Measurements from ENCODE around the gene OCEL1. TPM values are rescaled to one million over a fixed set of nuclear protein-coding genes. Genes with fewer than 3 reads are reported as not detected.
A peak's percentile ranks its signal among the peaks of the same experiment; 100 is the strongest.

OCEL1 gene
- total RNA-seq, 5 donors from 2014 or later (not counting 1 experiment from before 2014, with no cell fraction given): 21.5 to 33.3 (median 23.0) TPM

DNA sequence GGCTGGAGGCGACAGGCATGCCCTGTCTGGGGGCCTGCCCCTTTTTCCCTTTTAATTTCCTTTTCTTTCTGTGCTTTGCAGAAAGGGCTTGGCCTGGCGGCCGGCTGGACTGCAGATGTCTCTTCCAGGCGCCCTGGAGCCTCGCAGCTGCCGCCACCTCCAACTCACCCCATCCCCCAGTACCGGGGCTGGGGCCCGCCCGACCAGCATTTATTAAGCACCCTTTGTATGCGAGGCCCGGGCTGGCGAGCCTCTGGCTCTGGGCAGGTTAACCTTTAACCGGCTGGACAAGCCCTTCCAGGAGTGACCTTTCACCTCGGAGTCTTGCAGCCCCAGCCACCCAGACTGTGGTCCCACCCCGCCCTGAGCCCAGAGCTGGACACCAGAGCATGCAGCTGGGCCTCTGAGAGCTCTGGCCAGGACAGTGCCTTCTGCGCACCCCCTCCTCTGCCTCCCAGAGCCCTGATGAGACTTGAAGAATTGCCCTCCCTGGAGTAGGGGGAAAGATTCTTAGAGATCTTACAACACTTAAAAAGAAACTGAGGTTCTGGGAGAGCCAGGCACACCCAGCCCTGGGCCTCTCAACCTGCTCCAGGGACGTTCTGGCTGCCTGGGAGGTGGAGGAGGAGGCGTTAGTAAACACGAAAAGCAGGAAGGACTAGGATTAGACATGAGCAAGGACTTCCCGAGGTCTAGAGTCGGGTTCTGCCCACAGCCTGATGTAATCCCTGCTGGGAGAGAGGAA lies 20.8 kb downstream of the OCEL1 start:
- ATAC-seq (replicated peaks in 1 of 4): no peak
- Mint-ChIP-seq H3K9me3 (no peaks in the 10 kb centered on the region), H3K36me3 (no peaks in the 10 kb centered on the region), H3K27me3 (peaks cover 5 to 7% of the 10 kb centered on the region in 2 donors), H3K27ac (peak overlapping the region in 1 of 2 donors; percentile 66), H3K4me1 (peaks cover 0 to 16% (median 6%) of the 10 kb centered on the region in 3 donors), H3K4me3 (peak overlapping the region; percentile 45 to 86 (median 82))
- H3K4me3 ChIP-seq (ENCODE audit: control insufficient read depth in 1 of 2, extremely low read depth in 1 of 2, low read length in 1 of 2): peak overlapping the region; percentile 68 to 69
- H3K9me3 ChIP-seq: no peaks in the 10 kb centered on the region
- H3K36me3 ChIP-seq (ENCODE audit: control insufficient read depth in 2 of 2, extremely low read depth in 1 of 2, insufficient read depth in 1 of 2, low read length in 1 of 2): no peaks in the 10 kb centered on the region
- peaks cover 0 to 23% of the 10 kb centered on the region in 2 experiments for H3K27me3 ChIP-seq (replicated peaks in 1 of 2; ENCODE audit: control insufficient read depth in 2 of 2, extremely low read depth in 1 of 2, insufficient read depth in 2 of 2, low read length in 1 of 2)
- 43% methylated on average over 17 of the region's 21 CpGs for WGBS (ENCODE audit: insufficient coverage)
- ChIA-PET CTCF (interaction anchor here in 1 of 2 donors (0.6 kb wide), 1 partner anchor 339 kb away, joined by 4 read pairs; no protein-coding TSS in a partner anchor), POLR2A (no interaction called here)
- DNase-seq: no peak
- no peak overlapping the region for H3K27ac ChIP-seq (ENCODE audit: low read length)
- peaks cover 0 to 19% of the 10 kb centered on the region in 2 experiments for H3K4me1 ChIP-seq (ENCODE audit: control insufficient read depth in 1 of 2, extremely low read depth in 1 of 2, insufficient read depth in 2 of 2, low read length in 2 of 2)

DNA sequence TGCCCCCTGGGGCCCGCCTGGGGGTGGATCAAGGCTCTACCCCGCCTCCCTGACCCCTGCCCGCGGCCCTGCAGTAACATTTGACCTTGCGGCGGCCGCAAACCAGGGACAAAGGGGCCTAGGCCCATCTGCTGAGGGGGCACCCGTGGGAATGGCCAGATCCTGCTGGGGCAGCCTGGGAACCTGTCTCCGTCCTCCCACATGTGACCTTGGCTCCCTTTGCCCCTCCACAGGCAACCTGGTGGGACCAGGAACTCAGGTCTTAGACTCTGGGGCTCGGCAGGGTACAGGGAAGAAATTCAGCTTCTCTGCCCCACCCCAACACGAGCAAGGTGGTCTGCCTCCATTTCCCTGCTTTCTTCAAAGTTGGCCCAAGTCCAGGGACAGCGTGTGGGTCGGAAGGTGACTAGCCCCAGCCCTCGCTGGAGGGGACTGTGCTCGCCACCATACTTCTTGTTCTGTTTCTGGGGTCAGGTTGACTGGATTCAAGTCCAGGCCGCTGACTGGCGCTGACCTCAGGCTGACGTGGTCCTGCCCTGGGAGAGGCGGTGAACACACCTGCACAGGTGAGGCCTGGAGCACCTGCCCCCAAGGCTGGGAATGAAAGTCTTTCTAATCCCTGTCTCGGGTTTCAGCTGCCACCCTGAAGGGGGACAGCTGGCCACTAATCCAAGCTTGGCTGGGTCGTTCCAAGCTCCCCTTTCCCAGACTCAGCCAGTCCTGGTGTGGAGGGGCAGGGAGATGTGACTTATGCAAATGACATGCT lies 22.2 kb downstream of the OCEL1 start:
- no peak overlapping the region for H3K4me3 ChIP-seq (ENCODE audit: control insufficient read depth in 1 of 2, extremely low read depth in 1 of 2, low read length in 1 of 2)
- Mint-ChIP-seq H3K4me3 (peak overlapping the region; percentile 9 to 21 (median 14)), H3K9me3 (no peaks in the 10 kb centered on the region), H3K36me3 (no peaks in the 10 kb centered on the region), H3K4me1 (peaks cover 0 to 16% (median 4%) of the 10 kb centered on the region in 3 donors), H3K27ac (no peak overlapping the region), H3K27me3 (peaks cover 5 to 7% of the 10 kb centered on the region in 2 donors)
- ATAC-seq (replicated peaks in 1 of 4) (no peak), DNase-seq (no peak)
- ChIA-PET CTCF (interaction anchor here in 1 of 2 donors (0.7 kb wide), 1 partner anchor 169 kb away, joined by 3 read pairs; no protein-coding TSS in a partner anchor), POLR2A (interaction anchor here in 1 of 2 donors (0.6 kb wide), 1 partner anchor 19 kb away, joined by 3 read pairs; the partner anchor contains the start of gene BABAM1)
- peaks cover 0 to 23% of the 10 kb centered on the region in 2 experiments for H3K27me3 ChIP-seq (replicated peaks in 1 of 2; ENCODE audit: control insufficient read depth in 2 of 2, extremely low read depth in 1 of 2, insufficient read depth in 2 of 2, low read length in 1 of 2)
- H3K4me1 ChIP-seq (ENCODE audit: control insufficient read depth in 1 of 2, extremely low read depth in 1 of 2, insufficient read depth in 2 of 2, low read length in 2 of 2): peaks cover 0 to 19% of the 10 kb centered on the region in 2 experiments
- no peaks in the 10 kb centered on the region for H3K36me3 ChIP-seq (ENCODE audit: control insufficient read depth in 2 of 2, extremely low read depth in 1 of 2, insufficient read depth in 1 of 2, low read length in 1 of 2)
- whole genome bisulfite sequencing (ENCODE audit: insufficient coverage): 87% methylated on average over 18 of the region's 21 CpGs
- no peak overlapping the region for H3K27ac ChIP-seq (ENCODE audit: low read length)
- no peaks in the 10 kb centered on the region for H3K9me3 ChIP-seq

DNA sequence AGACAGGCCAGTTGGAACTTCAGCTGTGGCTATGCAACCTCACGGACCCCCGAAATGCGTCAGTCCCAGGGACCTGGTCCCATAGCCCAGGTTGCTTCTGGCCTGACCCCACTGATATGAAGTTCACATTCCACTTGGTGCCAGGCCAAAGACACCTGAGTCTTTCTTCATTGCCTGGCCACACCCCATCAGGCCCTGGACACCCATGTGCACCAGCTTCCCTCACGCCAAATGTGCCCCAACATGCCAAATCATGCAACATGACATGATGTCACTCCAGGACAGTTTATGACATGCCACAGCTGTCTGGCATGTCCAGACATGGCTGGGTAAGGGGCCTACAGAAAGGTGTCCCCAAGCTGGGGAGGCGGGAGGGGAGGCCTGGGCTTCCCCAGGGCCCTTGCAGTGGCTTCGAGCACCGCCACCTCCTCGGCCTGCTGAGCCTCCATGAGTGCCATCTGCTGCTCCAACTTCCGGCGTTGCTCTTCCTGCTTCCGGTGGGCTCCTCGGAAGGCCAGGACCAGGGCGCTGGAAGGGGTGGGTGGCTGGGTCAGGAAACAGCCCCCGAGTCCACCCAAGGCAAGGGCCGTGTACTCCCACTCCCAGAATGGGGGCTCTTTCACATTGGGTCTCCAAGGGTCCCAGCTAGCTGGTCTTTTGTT lies 24.0 kb downstream of the OCEL1 start:
- Mint-ChIP-seq H3K36me3 (no peaks in the 10 kb centered on the region), H3K9me3 (no peaks in the 10 kb centered on the region), H3K27ac (no peak overlapping the region), H3K27me3 (peaks cover 5 to 7% of the 10 kb centered on the region in 2 donors), H3K4me3 (no peak overlapping the region), H3K4me1 (peaks cover 0 to 11% (median 0%) of the 10 kb centered on the region in 3 donors)
- 92% methylated on average over 9 of the region's 15 CpGs for WGBS (ENCODE audit: insufficient coverage)
- peaks cover 0 to 21% of the 10 kb centered on the region in 2 experiments for H3K27me3 ChIP-seq (replicated peaks in 1 of 2; ENCODE audit: control insufficient read depth in 2 of 2, extremely low read depth in 1 of 2, insufficient read depth in 2 of 2, low read length in 1 of 2)
- DNase-seq (no peak), ATAC-seq (replicated peaks in 1 of 4) (no peak)
- CTCF ChIA-PET: no interaction called here
- peaks cover 0 to 13% of the 10 kb centered on the region in 2 experiments for H3K4me1 ChIP-seq (ENCODE audit: control insufficient read depth in 1 of 2, extremely low read depth in 1 of 2, insufficient read depth in 2 of 2, low read length in 2 of 2)
- no peak overlapping the region for H3K27ac ChIP-seq (ENCODE audit: low read length)
- POLR2A ChIA-PET: no interaction called here
- H3K9me3 ChIP-seq: no peaks in the 10 kb centered on the region
- H3K4me3 ChIP-seq (ENCODE audit: control insufficient read depth in 1 of 2, extremely low read depth in 1 of 2, low read length in 1 of 2): no peak overlapping the region
- H3K36me3 ChIP-seq (ENCODE audit: control insufficient read depth in 2 of 2, extremely low read depth in 1 of 2, insufficient read depth in 1 of 2, low read length in 1 of 2): no peaks in the 10 kb centered on the region

DNA sequence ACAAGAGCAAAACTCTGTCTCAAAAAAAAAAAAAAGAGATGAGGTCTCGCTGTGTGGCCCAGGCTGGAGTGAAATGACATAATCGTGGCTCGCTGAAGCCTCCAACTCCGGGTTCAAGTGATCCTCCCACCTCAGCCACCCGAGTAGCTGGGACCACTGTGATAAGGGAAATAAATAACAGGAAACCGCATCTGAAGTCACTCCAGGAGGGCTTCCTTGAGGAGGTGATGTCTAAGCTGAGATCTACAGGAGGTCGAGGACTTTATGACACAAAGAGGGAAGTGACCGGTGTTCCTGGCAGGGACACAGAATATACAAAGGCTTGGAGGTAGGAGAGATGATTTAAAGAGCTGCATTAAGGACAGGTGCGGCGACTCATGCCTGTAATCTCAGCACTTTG lies 28.6 kb downstream of the OCEL1 start:
- Histone ChIP-seq H3K27ac (ENCODE audit: low read length) (no peak overlapping the region), H3K36me3 (ENCODE audit: control insufficient read depth in 2 of 2, extremely low read depth in 1 of 2, insufficient read depth in 1 of 2, low read length in 1 of 2) (no peaks in the 10 kb centered on the region), H3K4me3 (ENCODE audit: control insufficient read depth in 1 of 2, extremely low read depth in 1 of 2, low read length in 1 of 2) (no peak overlapping the region), H3K9me3 (no peaks in the 10 kb centered on the region), H3K27me3 (replicated peaks in 1 of 2; ENCODE audit: control insufficient read depth in 2 of 2, extremely low read depth in 1 of 2, insufficient read depth in 2 of 2, low read length in 1 of 2) (peaks cover 0 to 9% of the 10 kb centered on the region in 2 experiments), H3K4me1 (ENCODE audit: control insufficient read depth in 1 of 2, extremely low read depth in 1 of 2, insufficient read depth in 2 of 2, low read length in 2 of 2) (no peaks in the 10 kb centered on the region)
- Mint-ChIP-seq H3K36me3 (no peaks in the 10 kb centered on the region), H3K27ac (no peak overlapping the region), H3K9me3 (no peaks in the 10 kb centered on the region), H3K27me3 (no peaks in the 10 kb centered on the region), H3K4me3 (no peak overlapping the region), H3K4me1 (no peaks in the 10 kb centered on the region)
- DNase-seq: no peak
- no peak for ATAC-seq (replicated peaks in 1 of 4)
- 60% methylated on average over 3 of the region's 10 CpGs for WGBS (ENCODE audit: insufficient coverage)
- ChIA-PET CTCF (interaction anchor here in 1 of 2 donors (1.3 kb wide), 1 partner anchor 12 kb away, joined by 3 read pairs; no protein-coding TSS in a partner anchor), POLR2A (no interaction called here)

DNA sequence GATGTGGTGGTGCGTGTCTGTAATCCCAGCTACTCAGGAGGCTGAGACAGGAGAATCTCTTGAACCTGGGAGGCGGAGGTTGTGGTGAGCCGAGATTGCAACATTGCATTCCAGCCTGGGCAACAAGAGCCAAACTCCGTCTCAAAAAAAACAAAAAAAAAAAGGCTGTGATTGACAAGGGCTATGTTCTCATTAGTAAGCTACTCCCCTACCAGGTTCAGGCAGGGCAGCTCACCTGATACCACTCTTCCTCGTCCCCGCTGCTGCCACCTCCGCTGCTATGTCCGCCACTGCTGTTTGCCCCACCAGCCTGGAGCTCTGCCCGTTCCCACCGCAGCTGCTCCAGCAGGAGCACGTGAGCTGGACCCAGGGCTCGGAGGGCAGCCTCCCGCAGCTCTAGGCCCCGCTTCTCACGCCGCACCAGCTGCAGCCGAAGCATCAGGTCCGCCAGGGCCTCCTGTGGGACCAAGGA lies 29.2 kb downstream of the OCEL1 start:
- ATAC-seq (replicated peaks in 1 of 4) (no peak), DNase-seq (no peak)
- H3K27me3 Mint-ChIP-seq: no peaks in the 10 kb centered on the region
- peaks cover 0 to 9% of the 10 kb centered on the region in 2 experiments for H3K27me3 ChIP-seq (replicated peaks in 1 of 2; ENCODE audit: control insufficient read depth in 2 of 2, extremely low read depth in 1 of 2, insufficient read depth in 2 of 2, low read length in 1 of 2)
- no peak overlapping the region for H3K27ac ChIP-seq (ENCODE audit: low read length)
- no peak overlapping the region for H3K4me3 Mint-ChIP-seq
- H3K4me1 Mint-ChIP-seq: no peaks in the 10 kb centered on the region
- H3K36me3 Mint-ChIP-seq: no peaks in the 10 kb centered on the region
- POLR2A ChIA-PET: no interaction called here
- H3K36me3 ChIP-seq (ENCODE audit: control insufficient read depth in 2 of 2, extremely low read depth in 1 of 2, insufficient read depth in 1 of 2, low read length in 1 of 2): no peaks in the 10 kb centered on the region
- H3K27ac Mint-ChIP-seq: no peak overlapping the region
- no peaks in the 10 kb centered on the region for H3K4me1 ChIP-seq (ENCODE audit: control insufficient read depth in 1 of 2, extremely low read depth in 1 of 2, insufficient read depth in 2 of 2, low read length in 2 of 2)
- no peak overlapping the region for H3K4me3 ChIP-seq (ENCODE audit: control insufficient read depth in 1 of 2, extremely low read depth in 1 of 2, low read length in 1 of 2)
- WGBS (ENCODE audit: insufficient coverage): 94% methylated on average over 16 of the region's 18 CpGs
- no peaks in the 10 kb centered on the region for H3K9me3 ChIP-seq
- CTCF ChIA-PET: interaction anchor here (1.3 to 1.5 kb wide), 2 partner anchors 11 to 19 kb away, joined by 3 read pairs; no protein-coding TSS in a partner anchor
- H3K9me3 Mint-ChIP-seq: no peaks in the 10 kb centered on the region

DNA sequence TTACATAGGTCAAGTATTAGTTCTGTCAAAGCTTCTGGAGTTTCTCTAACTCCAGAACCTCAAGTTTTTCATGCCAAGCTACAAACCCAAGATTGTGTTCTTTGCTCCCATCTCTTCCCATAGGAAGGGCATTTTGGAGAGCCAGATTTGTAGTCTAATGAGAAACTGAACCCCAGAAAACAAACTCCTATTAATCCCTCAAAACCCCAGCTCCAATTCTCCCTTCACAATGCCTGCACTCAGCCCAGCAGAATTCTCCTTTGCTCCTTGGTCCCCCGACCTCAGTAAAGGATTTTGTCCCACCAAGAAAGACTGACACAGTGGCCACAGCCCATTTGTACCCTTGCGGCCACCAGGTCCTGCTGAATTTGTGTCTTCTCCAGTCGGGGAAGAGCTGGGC lies 30.1 kb downstream of the OCEL1 start:
- H3K27me3 Mint-ChIP-seq: no peaks in the 10 kb centered on the region
- peaks cover 5 to 6% (median 5%) of the 10 kb centered on the region in 3 donors for H3K4me1 Mint-ChIP-seq
- CTCF ChIA-PET: interaction anchor here (1.3 to 1.5 kb wide), 2 partner anchors 11 to 20 kb away, joined by 3 read pairs; no protein-coding TSS in a partner anchor
- 65% methylated on average over 3 of the region's 3 CpGs for WGBS (ENCODE audit: insufficient coverage)
- ATAC-seq (replicated peaks in 1 of 4): no peak
- Histone ChIP-seq H3K9me3 (no peaks in the 10 kb centered on the region), H3K4me1 (ENCODE audit: control insufficient read depth in 1 of 2, extremely low read depth in 1 of 2, insufficient read depth in 2 of 2, low read length in 2 of 2) (peaks cover 0 to 6% of the 10 kb centered on the region in 2 experiments), H3K4me3 (ENCODE audit: control insufficient read depth in 1 of 2, extremely low read depth in 1 of 2, low read length in 1 of 2) (no peak overlapping the region), H3K27ac (ENCODE audit: low read length) (no peak overlapping the region), H3K27me3 (replicated peaks in 1 of 2; ENCODE audit: control insufficient read depth in 2 of 2, extremely low read depth in 1 of 2, insufficient read depth in 2 of 2, low read length in 1 of 2) (peaks cover 0 to 13% of the 10 kb centered on the region in 2 experiments), H3K36me3 (ENCODE audit: control insufficient read depth in 2 of 2, extremely low read depth in 1 of 2, insufficient read depth in 1 of 2, low read length in 1 of 2) (no peaks in the 10 kb centered on the region)
- H3K27ac Mint-ChIP-seq: no peak overlapping the region
- POLR2A ChIA-PET: interaction anchor here (0.5 to 0.6 kb wide), 2 partner anchors 39 to 68 kb away, joined by 4 to 16 read pairs; no protein-coding TSS in a partner anchor
- no peak overlapping the region for H3K4me3 Mint-ChIP-seq
- no peak for DNase-seq
- H3K9me3 Mint-ChIP-seq: no peaks in the 10 kb centered on the region
- H3K36me3 Mint-ChIP-seq: no peaks in the 10 kb centered on the region

All from T-cell (primary cell).